OCI-LY7 (cell line): ENCODE data around the gene ABL1.

ENCODE experiments used
- EZH2phosphoT487 ChIP-seq: fragments of 200-600 bp; sonication (generic); IDR thresholded peaks from 2 replicates; pipeline ENCODE4 v1.6.1; 2018; ENCODE audit warnings: low read depth, borderline replicate concordance, mild to moderate bottlenecking, mixed run types, antibody characterized with exemption, low read length, moderate library complexity, mixed read lengths
- TF ChIP-seq, protein P1 (sequence below): fragments of 200-600 bp; sonication (generic); conservative IDR thresholded peaks from 2 replicates; pipeline ENCODE4 v1.5.1; 2014; ENCODE audit warnings: mild to moderate bottlenecking, antibody characterized with exemption, low read length, moderate library complexity, mixed read lengths

- TF ChIP-seq, protein P1, sequence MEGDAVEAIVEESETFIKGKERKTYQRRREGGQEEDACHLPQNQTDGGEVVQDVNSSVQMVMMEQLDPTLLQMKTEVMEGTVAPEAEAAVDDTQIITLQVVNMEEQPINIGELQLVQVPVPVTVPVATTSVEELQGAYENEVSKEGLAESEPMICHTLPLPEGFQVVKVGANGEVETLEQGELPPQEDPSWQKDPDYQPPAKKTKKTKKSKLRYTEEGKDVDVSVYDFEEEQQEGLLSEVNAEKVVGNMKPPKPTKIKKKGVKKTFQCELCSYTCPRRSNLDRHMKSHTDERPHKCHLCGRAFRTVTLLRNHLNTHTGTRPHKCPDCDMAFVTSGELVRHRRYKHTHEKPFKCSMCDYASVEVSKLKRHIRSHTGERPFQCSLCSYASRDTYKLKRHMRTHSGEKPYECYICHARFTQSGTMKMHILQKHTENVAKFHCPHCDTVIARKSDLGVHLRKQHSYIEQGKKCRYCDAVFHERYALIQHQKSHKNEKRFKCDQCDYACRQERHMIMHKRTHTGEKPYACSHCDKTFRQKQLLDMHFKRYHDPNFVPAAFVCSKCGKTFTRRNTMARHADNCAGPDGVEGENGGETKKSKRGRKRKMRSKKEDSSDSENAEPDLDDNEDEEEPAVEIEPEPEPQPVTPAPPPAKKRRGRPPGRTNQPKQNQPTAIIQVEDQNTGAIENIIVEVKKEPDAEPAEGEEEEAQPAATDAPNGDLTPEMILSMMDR = no peak
- no peak for TF ChIP-seq EZH2phosphoT487
These were observed 4.0 kb upstream of the ABL1 start for GRCh38 chr9:130831077-130831476.
